Thyroid gland (tissue), 4 donors: ENCODE data around the gene KLK15. TPM values are rescaled to one million over a fixed set of nuclear protein-coding genes. Genes with fewer than 3 reads are reported as not detected.

Source experiments
- DNase-seq, 2 donors: peaks; one replicate each; pipeline ENCODE4 v3.0.0-alpha.2; 2019
- H3K27ac ChIP-seq, 3 donors: fragments of 200-600 bp; sonication (generic); 1 replicate in 2 of 3; 2 replicates in 1 of 3; pipeline ENCODE4 v1.5.1; 2016 to 2019; ENCODE audit warnings: mild to moderate bottlenecking in 1 of 3, moderate library complexity in 1 of 3
- H3K27me3 ChIP-seq: fragments of 200-600 bp; sonication (generic); one replicate; pipeline ENCODE4 v1.5.1; 2019
- H3K36me3 ChIP-seq, 2 donors: fragments of 200-600 bp; sonication (generic); one replicate each; pipeline ENCODE4 v1.5.1; 2016 to 2019
- H3K4me1 ChIP-seq, 2 donors: fragments of 200-600 bp; sonication (generic); one replicate each; pipeline ENCODE4 v1.5.1; 2017 to 2019
- H3K4me3 ChIP-seq, 3 donors: fragments of 200-600 bp; sonication (generic); replicated peaks in 1 of 3; 1 replicate in 2 of 3; 2 replicates in 1 of 3; pipeline ENCODE4 v1.5.1; 2016; ENCODE audit warnings: mild to moderate bottlenecking in 1 of 3
- H3K9me3 ChIP-seq: fragments of 200-600 bp; sonication (generic); one replicate; pipeline ENCODE4 v1.5.1; 2017
- CTCF ChIP-seq, 6 experiments: fragments of 200-600 bp in 3 of 6; fragments of 450-650 bp in 3 of 6; sonication (generic) in 3 of 6; IDR thresholded peaks; one replicate each; pipeline ENCODE4 v1.5.1; 2016 to 2019; ENCODE audit warnings: antibody characterized with exemption in 6 of 6, mild to moderate bottlenecking in 2 of 6, inconsistent platforms in 1 of 6, moderate library complexity in 1 of 6
- POLR2A ChIP-seq, 2 donors: fragments of 450-650 bp; IDR thresholded peaks; one replicate each; pipeline ENCODE4 v1.6.1; 2017; ENCODE audit warnings: antibody characterized with exemption in 2 of 2, mild to moderate bottlenecking in 2 of 2, moderate library complexity in 1 of 2
- WGBS, 2 donors: methylation state at CpG; one replicate each; pipeline ENCODE4 v1.1.5; 2017; 5-methylcytosine and 5-hydroxymethylcytosine counted together
- intact Hi-C: fragments of 100-400 bp; cut with DNase I; formaldehyde crosslinking; loops from one replicate; pipeline ENCODE4 v1.15.1; 2023
- total RNA-seq, 4 donors: library from RNA; depleted of rRNA; stranded (reverse); fragments of >200 nt; gene quantifications; one replicate each; pipeline ENCODE4 v1.2.3, GENCODE V29; 2016

Gene KLK15
- total RNA-seq, 4 donors from 2014 or later: 0.81 to 2.8 (median 1.8) TPM; not detected in 1

DNA sequence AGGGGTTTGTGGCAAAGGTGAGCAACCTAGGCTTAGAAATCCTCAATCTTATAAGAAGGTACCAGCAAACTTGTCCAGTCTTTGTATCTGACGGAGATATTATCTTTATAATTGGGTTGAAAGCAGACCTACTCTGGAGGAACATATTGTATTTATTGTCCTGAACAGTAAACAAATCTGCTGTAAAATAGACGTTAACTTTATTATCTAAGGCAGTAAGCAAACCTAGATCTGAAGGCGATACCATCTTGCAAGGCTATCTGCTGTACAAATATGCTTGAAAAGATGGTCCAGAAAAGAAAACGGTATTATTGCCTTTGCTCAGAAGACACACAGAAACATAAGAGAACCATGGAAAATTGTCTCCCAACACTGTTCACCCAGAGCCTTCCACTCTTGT lies 36.1 kb upstream of the KLK15 start:
- intact Hi-C loops: no loop called here
- Histone ChIP-seq H3K4me3 (no peak overlapping the region), H3K27me3 (no peaks in the 10 kb centered on the region), H3K9me3 (no peaks in the 10 kb centered on the region), H3K4me1 (peaks cover 23% of the 10 kb centered on the region in 2 donors), H3K27ac (no peak overlapping the region), H3K36me3 (no peaks in the 10 kb centered on the region)
- WGBS, 2 donors: 94% methylated on average over 4 of the region's 4 CpGs
- TF ChIP-seq CTCF (IDR thresholded peaks at IDR 0.05) (no peak), POLR2A (IDR thresholded peaks at IDR 0.05) (no peak)
- DNase-seq: no peak

GRCh38 chr19:50861496-50862286 lies 28.3 kb upstream of the KLK15 start:
- TF ChIP-seq CTCF (IDR thresholded peaks at IDR 0.05) (no peak), POLR2A (IDR thresholded peaks at IDR 0.05) (no peak)
- 83% methylated on average over 7 of the region's 7 CpGs for WGBS, 2 donors
- no peak for DNase-seq
- Histone ChIP-seq H3K36me3 (no peaks in the 10 kb centered on the region), H3K9me3 (no peaks in the 10 kb centered on the region), H3K4me3 (no peak overlapping the region), H3K27me3 (no peaks in the 10 kb centered on the region), H3K27ac (no peak overlapping the region), H3K4me1 (peaks cover 3 to 5% of the 10 kb centered on the region in 2 donors)
- intact Hi-C loops: no loop called here

- peaks cover 3 to 5% of the 10 kb centered on the region in 2 donors for H3K4me1 ChIP-seq
- H3K36me3 ChIP-seq: no peaks in the 10 kb centered on the region
- TF ChIP-seq CTCF (IDR thresholded peaks at IDR 0.05) (no peak), POLR2A (IDR thresholded peaks at IDR 0.05) (no peak)
- no peaks in the 10 kb centered on the region for H3K27me3 ChIP-seq
- DNase-seq: no peak
- WGBS, 2 donors: 70 to 83% methylated on average over 5 of the region's 5 CpGs
- H3K27ac ChIP-seq: no peak overlapping the region
- H3K9me3 ChIP-seq: no peaks in the 10 kb centered on the region
- no peak overlapping the region for H3K4me3 ChIP-seq
- intact Hi-C loops: no loop called here
Observed at GRCh38 chr19:50861010-50861409, 27.6 kb upstream of the KLK15 start.

DNA sequence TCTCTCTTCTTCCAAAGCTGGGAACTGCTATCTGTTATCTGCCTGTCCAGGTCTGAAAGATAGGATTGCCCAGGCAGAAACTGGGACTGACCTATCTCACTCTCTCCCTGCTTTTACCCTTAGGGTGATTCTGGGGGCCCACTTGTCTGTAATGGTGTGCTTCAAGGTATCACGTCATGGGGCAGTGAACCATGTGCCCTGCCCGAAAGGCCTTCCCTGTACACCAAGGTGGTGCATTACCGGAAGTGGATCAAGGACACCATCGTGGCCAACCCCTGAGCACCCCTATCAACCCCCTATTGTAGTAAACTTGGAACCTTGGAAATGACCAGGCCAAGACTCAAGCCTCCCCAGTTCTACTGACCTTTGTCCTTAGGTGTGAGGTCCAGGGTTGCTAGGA lies 26.5 kb upstream of the KLK15 start:
- no peak for DNase-seq
- H3K36me3 ChIP-seq: no peaks in the 10 kb centered on the region
- 67 to 97% methylated on average over 1 to 4 of the region's 4 CpGs for WGBS, 2 donors
- no peaks in the 10 kb centered on the region for H3K4me1 ChIP-seq
- H3K27ac ChIP-seq: no peak overlapping the region
- no peak for TF ChIP-seq POLR2A (IDR thresholded peaks at IDR 0.05)
- no peak for TF ChIP-seq CTCF (IDR thresholded peaks at IDR 0.05)
- H3K9me3 ChIP-seq: no peaks in the 10 kb centered on the region
- intact Hi-C loops: no loop called here
- no peak overlapping the region for H3K4me3 ChIP-seq
- H3K27me3 ChIP-seq: no peaks in the 10 kb centered on the region

DNA sequence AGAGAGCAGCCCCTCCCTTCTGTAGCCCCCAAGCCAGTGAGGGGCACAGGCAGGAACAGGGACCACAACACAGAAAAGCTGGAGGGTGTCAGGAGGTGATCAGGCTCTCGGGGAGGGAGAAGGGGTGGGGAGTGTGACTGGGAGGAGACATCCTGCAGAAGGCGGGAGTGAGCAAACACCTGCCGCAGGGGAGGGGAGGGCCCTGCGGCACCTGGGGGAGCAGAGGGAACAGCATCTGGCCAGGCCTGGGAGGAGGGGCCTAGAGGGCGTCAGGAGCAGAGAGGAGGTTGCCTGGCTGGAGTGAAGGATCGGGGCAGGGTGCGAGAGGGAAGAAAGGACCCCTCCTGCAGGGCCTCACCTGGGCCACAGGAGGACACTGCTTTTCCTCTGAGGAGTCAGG lies 25.5 kb upstream of the KLK15 start:
- intact Hi-C loops: no loop called here
- 42 to 52% methylated on average over 7 of the region's 7 CpGs for WGBS, 2 donors
- no peaks in the 10 kb centered on the region for H3K27me3 ChIP-seq
- no peak overlapping the region for H3K4me3 ChIP-seq
- H3K4me1 ChIP-seq: no peaks in the 10 kb centered on the region
- TF ChIP-seq CTCF (IDR thresholded peaks at IDR 0.05): no peak
- H3K27ac ChIP-seq: no peak overlapping the region
- DNase-seq: no peak
- no peaks in the 10 kb centered on the region for H3K36me3 ChIP-seq
- no peaks in the 10 kb centered on the region for H3K9me3 ChIP-seq
